WTC11 (cell line): ENCODE results near the gene ACACA.

Experiments
- CREB1 ChIP-seq: sonication (generic); formaldehyde crosslinking; IDR thresholded peaks from 2 replicates; pipeline ENCODE4 v1.8.0; 2023; ENCODE audit warnings: mild to moderate bottlenecking, missing genetic modification reagents
- ETV6 ChIP-seq: sonication (generic); formaldehyde crosslinking; IDR thresholded peaks from 2 replicates; pipeline ENCODE4 v1.8.1; 2022; ENCODE audit warnings: mild to moderate bottlenecking, missing genetic modification reagents
- TP53 ChIP-seq: sonication (generic); formaldehyde crosslinking; IDR thresholded peaks from 2 replicates; pipeline ENCODE4 v1.8.1; 2023; ENCODE audit warnings: mild to moderate bottlenecking, missing genetic modification reagents
- ZBTB21 ChIP-seq: sonication (generic); formaldehyde crosslinking; IDR thresholded peaks from 2 replicates; pipeline ENCODE4 v1.8.1; 2023; ENCODE audit warnings: mild to moderate bottlenecking, missing genetic modification reagents, borderline replicate concordance
- TF ChIP-seq, protein P1 (sequence below): sonication (generic); formaldehyde crosslinking; IDR thresholded peaks from 2 replicates; pipeline ENCODE4 v1.8.0; 2022; ENCODE audit warnings: mild to moderate bottlenecking, missing genetic modification reagents

DNA sequence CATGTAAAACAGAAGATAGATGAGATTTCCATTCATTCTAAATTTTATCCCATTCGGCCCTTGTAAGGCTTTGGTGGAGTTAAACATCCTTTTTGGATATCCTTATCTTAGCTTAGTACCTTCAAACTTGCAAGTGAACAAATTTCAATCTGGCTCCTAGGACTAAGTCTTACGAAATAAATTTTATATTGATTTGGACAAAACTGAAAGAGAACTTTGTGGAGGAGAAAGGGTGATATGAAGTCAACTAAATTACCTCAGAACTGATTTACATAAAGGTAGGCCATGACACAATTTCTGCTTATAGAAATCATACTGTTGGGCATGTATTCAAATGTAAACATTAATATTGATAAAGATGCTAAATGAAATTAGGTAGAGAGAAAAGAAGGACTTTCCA, 206.1 kb downstream of the ACACA start:
- TF ChIP-seq CREB1 (CRISPR knock-in tag) (no peak), ZBTB21 (CRISPR knock-in tag) (no peak), TP53 (no peak), ETV6 (no peak)
- TF ChIP-seq, protein P1, sequence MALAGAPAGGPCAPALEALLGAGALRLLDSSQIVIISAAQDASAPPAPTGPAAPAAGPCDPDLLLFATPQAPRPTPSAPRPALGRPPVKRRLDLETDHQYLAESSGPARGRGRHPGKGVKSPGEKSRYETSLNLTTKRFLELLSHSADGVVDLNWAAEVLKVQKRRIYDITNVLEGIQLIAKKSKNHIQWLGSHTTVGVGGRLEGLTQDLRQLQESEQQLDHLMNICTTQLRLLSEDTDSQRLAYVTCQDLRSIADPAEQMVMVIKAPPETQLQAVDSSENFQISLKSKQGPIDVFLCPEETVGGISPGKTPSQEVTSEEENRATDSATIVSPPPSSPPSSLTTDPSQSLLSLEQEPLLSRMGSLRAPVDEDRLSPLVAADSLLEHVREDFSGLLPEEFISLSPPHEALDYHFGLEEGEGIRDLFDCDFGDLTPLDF (CRISPR knock-in tag): no peak
